ENCODE measurements around the gene ESD.
"Not testable (repeated sequence)": the region's sequence is repeated elsewhere in the genome, so short reads cannot be mapped to it uniquely, and the experiment has no call there.

Gene ESD

GRCh38 chr13:46804921-46805320 lies 8.0 kb upstream of the ESD start:
- not testable (repeated sequence) for H3K4me1 Mint-ChIP-seq

GRCh38 chr13:46804391-46804815 lies 7.4 kb upstream of the ESD start:
- Mint-ChIP-seq H3K27ac (no peak overlapping the region), H3K27me3 (peaks cover 8% of the 10 kb centered on the region), H3K4me1 (no peaks in the 10 kb centered on the region), H3K4me3 (no peak overlapping the region), H3K36me3 (peaks cover 1% of the 10 kb centered on the region), H3K9me3 (peaks cover 2% of the 10 kb centered on the region)
- ATAC-seq (ENCODE audit: low read depth), result no peak
- no peak for DNase-seq (ENCODE audit: low spot score in 2 of 2)

More at GRCh38 chr13:46804921-46805320, 8.0 kb upstream of the ESD start:
- H3K9me3 Mint-ChIP-seq; ATAC-seq (ENCODE audit: low read depth); H3K27me3 Mint-ChIP-seq; DNase-seq (ENCODE audit: low spot score in 2 of 2); H3K27ac Mint-ChIP-seq; H3K4me3 Mint-ChIP-seq; H3K36me3 Mint-ChIP-seq: not testable (repeated sequence)

GRCh38 chr13:46803586-46803985 lies 6.6 kb upstream of the ESD start:
- Mint-ChIP-seq H3K4me3 (no peak overlapping the region), H3K9me3 (peaks cover 2% of the 10 kb centered on the region), H3K4me1 (no peaks in the 10 kb centered on the region), H3K36me3 (peaks cover 1% of the 10 kb centered on the region), H3K27me3 (peaks cover 7% of the 10 kb centered on the region), H3K27ac (no peak overlapping the region)
- ATAC-seq (ENCODE audit: low read depth), result no peak
- no peak for DNase-seq (ENCODE audit: low spot score in 2 of 2)

GRCh38 chr13:46801858-46802257 lies 4.9 kb upstream of the ESD start:
- DNase-seq (ENCODE audit: low spot score in 2 of 2), result no peak
- Mint-ChIP-seq H3K4me1 (peaks cover 5% of the 10 kb centered on the region), H3K27me3 (peaks cover 4% of the 10 kb centered on the region), H3K36me3 (peaks cover 1% of the 10 kb centered on the region), H3K4me3 (no peak overlapping the region), H3K9me3 (peaks cover 2% of the 10 kb centered on the region), H3K27ac (no peak overlapping the region)
- no peak for ATAC-seq (ENCODE audit: low read depth)

GRCh38 chr13:46799139-46799538 lies 2.2 kb upstream of the ESD start:
- Mint-ChIP-seq H3K9me3 (no peaks in the 10 kb centered on the region), H3K27ac (no peak overlapping the region), H3K4me3 (no peak overlapping the region), H3K27me3 (peaks cover 2% of the 10 kb centered on the region), H3K4me1 (peaks cover 15% of the 10 kb centered on the region), H3K36me3 (peaks cover 2% of the 10 kb centered on the region)
- DNase-seq (ENCODE audit: low spot score in 2 of 2), result no peak
- ATAC-seq (ENCODE audit: low read depth), result no peak

GRCh38 chr13:46797501-46798237 lies 708 bp upstream of the ESD start:
- peak overlapping the region; percentile 95 for H3K27ac Mint-ChIP-seq
- peak overlapping the region; percentile 100 for H3K4me3 Mint-ChIP-seq
- H3K27me3 Mint-ChIP-seq, result peaks cover 2% of the 10 kb centered on the region
- DNase-seq (ENCODE audit: low spot score in 2 of 2), result no peak
- H3K9me3 Mint-ChIP-seq, result no peaks in the 10 kb centered on the region
- H3K4me1 Mint-ChIP-seq, result peaks cover 18% of the 10 kb centered on the region
- no peak for ATAC-seq (ENCODE audit: low read depth)
- peaks cover 3% of the 10 kb centered on the region for H3K36me3 Mint-ChIP-seq

GRCh38 chr13:46796129-46796514 lies 839 bp downstream of the ESD start:
- Mint-ChIP-seq H3K36me3 (peaks cover 3% of the 10 kb centered on the region), H3K9me3 (no peaks in the 10 kb centered on the region), H3K4me1 (peaks cover 18% of the 10 kb centered on the region), H3K27ac (peak overlapping the region; percentile 95), H3K4me3 (peak overlapping the region; percentile 100), H3K27me3 (no peaks in the 10 kb centered on the region)
- no peak for ATAC-seq (ENCODE audit: low read depth)
- no peak for DNase-seq (ENCODE audit: low spot score in 2 of 2)

- Mint-ChIP-seq H3K27me3 (no peaks in the 10 kb centered on the region), H3K4me3 (no peak overlapping the region), H3K4me1 (peaks cover 18% of the 10 kb centered on the region), H3K9me3 (no peaks in the 10 kb centered on the region), H3K27ac (no peak overlapping the region), H3K36me3 (peaks cover 10% of the 10 kb centered on the region)
- ATAC-seq (ENCODE audit: low read depth), result no peak
- no peak for DNase-seq (ENCODE audit: low spot score in 2 of 2)
Measured at GRCh38 chr13:46795321-46795720, 1.6 kb downstream of the ESD start.

- ATAC-seq (ENCODE audit: low read depth) (no peak), DNase-seq (ENCODE audit: low spot score in 2 of 2) (no peak)
- Mint-ChIP-seq H3K4me1 (no peaks in the 10 kb centered on the region), H3K27ac (no peak overlapping the region), H3K9me3 (no peaks in the 10 kb centered on the region), H3K4me3 (no peak overlapping the region), H3K27me3 (no peaks in the 10 kb centered on the region), H3K36me3 (peaks cover 25% of the 10 kb centered on the region)
Measured at GRCh38 chr13:46783504-46783903, 13.5 kb downstream of the ESD start.

GRCh38 chr13:46782691-46783090 lies 14.3 kb downstream of the ESD start:
- Mint-ChIP-seq H3K27me3 (no peaks in the 10 kb centered on the region), H3K36me3 (peaks cover 27% of the 10 kb centered on the region), H3K4me3 (no peak overlapping the region), H3K9me3 (no peaks in the 10 kb centered on the region), H3K27ac (no peak overlapping the region), H3K4me1 (no peaks in the 10 kb centered on the region)
- ATAC-seq (ENCODE audit: low read depth), result no peak
- DNase-seq (ENCODE audit: low spot score in 2 of 2), result no peak

GRCh38 chr13:46782066-46782465 lies 14.9 kb downstream of the ESD start:
- Mint-ChIP-seq H3K4me1 (no peaks in the 10 kb centered on the region), H3K27ac (no peak overlapping the region), H3K36me3 (peaks cover 27% of the 10 kb centered on the region), H3K4me3 (no peak overlapping the region), H3K27me3 (no peaks in the 10 kb centered on the region), H3K9me3 (no peaks in the 10 kb centered on the region)
- ATAC-seq (ENCODE audit: low read depth) (no peak), DNase-seq (ENCODE audit: low spot score in 2 of 2) (no peak)

GRCh38 chr13:46778890-46779289 lies 18.1 kb downstream of the ESD start:
- no peak for DNase-seq (ENCODE audit: low spot score in 2 of 2)
- Mint-ChIP-seq H3K4me1 (no peaks in the 10 kb centered on the region), H3K36me3 (peaks cover 35% of the 10 kb centered on the region), H3K27ac (no peak overlapping the region), H3K27me3 (no peaks in the 10 kb centered on the region), H3K4me3 (no peak overlapping the region), H3K9me3 (no peaks in the 10 kb centered on the region)
- no peak for ATAC-seq (ENCODE audit: low read depth)

GRCh38 chr13:46778095-46778494 lies 18.9 kb downstream of the ESD start:
- Mint-ChIP-seq H3K27me3 (no peaks in the 10 kb centered on the region), H3K36me3 (peaks cover 40% of the 10 kb centered on the region), H3K4me1 (no peaks in the 10 kb centered on the region), H3K9me3 (no peaks in the 10 kb centered on the region), H3K4me3 (no peak overlapping the region), H3K27ac (no peak overlapping the region)
- DNase-seq (ENCODE audit: low spot score in 2 of 2) (no peak), ATAC-seq (ENCODE audit: low read depth) (no peak)

- Mint-ChIP-seq H3K4me3 (no peak overlapping the region), H3K36me3 (peaks cover 51% of the 10 kb centered on the region), H3K27me3 (no peaks in the 10 kb centered on the region), H3K9me3 (peaks cover 2% of the 10 kb centered on the region), H3K27ac (no peak overlapping the region), H3K4me1 (no peaks in the 10 kb centered on the region)
- ATAC-seq (ENCODE audit: low read depth), result no peak
- no peak for DNase-seq (ENCODE audit: low spot score in 2 of 2)
Measured at GRCh38 chr13:46775385-46776107, 21.4 kb downstream of the ESD start.

GRCh38 chr13:46773541-46773940 lies 23.4 kb downstream of the ESD start:
- Mint-ChIP-seq H3K9me3 (peaks cover 3% of the 10 kb centered on the region), H3K4me3 (no peak overlapping the region), H3K36me3 (peaks cover 55% of the 10 kb centered on the region), H3K27ac (no peak overlapping the region), H3K27me3 (no peaks in the 10 kb centered on the region), H3K4me1 (no peaks in the 10 kb centered on the region)
- DNase-seq (ENCODE audit: low spot score in 2 of 2) (no peak), ATAC-seq (ENCODE audit: low read depth) (no peak)
